ENCODE data around the gene IMPA2. TPM values are rescaled to one million over a fixed set of nuclear protein-coding genes. Genes with fewer than 3 reads are reported as not detected.

Gene IMPA2
- total RNA-seq, 1 experiment from 2014 or later, result 35.8 TPM

DNA sequence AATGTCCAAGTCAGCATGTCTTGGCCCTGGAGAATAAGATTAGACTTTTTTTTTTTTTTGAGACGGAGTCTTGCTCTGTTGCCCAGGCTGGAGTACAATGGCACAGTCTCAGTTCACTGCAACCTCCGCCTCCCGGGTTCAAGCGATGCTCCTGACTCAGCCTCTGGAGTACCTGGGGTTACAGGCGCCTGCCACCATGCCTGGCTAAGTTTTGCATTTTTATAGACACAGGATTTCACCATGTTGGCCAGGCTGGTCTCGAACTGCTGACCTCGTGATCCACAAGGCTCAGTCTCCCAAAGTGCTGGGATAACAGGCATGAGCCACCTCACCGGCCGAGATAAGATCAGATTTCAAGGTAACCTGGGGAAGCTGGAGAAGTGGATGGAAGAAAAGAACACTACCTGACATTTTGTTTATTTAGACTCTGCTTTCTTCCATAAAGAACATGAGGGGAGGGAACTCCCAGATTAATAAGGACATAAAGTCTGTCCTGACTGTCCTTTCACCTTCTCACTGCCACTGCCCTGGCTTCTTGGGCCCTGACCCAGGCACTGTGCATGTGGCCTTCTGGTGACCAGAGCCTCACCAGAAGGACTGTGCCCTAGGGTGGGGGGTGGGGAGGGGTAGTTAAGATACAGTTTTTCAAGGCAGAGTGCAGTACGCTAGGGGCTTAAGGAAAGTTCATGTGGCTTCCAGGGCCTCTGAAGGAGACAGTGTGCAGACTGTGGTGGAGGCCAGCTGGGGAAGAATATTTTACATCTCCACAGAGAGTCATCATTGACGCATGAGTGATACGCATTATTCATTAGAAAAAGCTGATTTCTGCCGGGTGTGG is 4.8 kb upstream of the IMPA2 start:
- Histone ChIP-seq H3K36me3 (no peaks in the 10 kb centered on the region), H3K27ac (no peak overlapping the region), H3K4me1 (no peaks in the 10 kb centered on the region), H3K27me3 (no peaks in the 10 kb centered on the region), H3K4me3 (no peak overlapping the region), H3K9me3 (replicated peaks) (no peaks in the 10 kb centered on the region)
- DNase-seq, result no peak

DNA sequence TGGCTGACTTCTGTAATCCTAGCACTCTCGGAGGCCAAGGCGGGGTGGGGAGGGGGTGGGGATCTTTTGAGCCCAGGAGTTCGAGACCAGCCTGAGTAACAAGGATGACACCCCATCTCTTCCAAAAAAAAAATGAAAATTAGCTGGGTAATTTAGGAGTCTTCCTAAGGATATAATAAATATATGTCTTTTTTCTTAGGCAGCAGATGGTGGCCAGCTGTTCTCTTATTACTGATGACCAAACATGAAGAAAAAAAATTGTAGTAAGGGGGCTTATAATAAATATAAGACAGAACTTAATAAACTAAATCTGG is 4.2 kb upstream of the IMPA2 start:
- no peaks in the 10 kb centered on the region for H3K4me1 ChIP-seq

GRCh38 chr18:11978956-11979355 is 2.4 kb upstream of the IMPA2 start:
- Histone ChIP-seq H3K9me3 (replicated peaks) (no peaks in the 10 kb centered on the region), H3K27me3 (no peaks in the 10 kb centered on the region)
- no peak for DNase-seq

More for the DNA sequence above, 4.2 kb upstream of the IMPA2 start:
- H3K27ac ChIP-seq, result no peak overlapping the region
- H3K9me3 ChIP-seq (replicated peaks), result no peaks in the 10 kb centered on the region
- DNase-seq, result no peak
- no peaks in the 10 kb centered on the region for H3K36me3 ChIP-seq
- H3K4me3 ChIP-seq, result no peak overlapping the region
- H3K27me3 ChIP-seq, result no peaks in the 10 kb centered on the region

DNA sequence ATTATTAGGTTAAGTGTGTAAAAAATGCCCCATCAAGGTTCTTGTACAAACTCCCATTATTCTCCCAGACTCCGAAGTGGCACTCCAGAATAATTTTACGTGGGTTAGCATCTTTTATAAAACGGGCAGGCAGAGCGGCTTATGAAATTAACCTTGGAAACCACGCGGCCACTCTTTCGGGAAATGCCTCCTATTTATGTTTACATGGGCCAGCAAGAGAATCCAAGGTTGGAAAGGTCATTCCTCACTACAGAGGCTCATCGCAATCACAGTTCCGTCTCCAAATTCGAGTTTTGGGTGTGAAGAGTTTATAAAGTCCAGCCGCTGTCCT is 1.2 kb upstream of the IMPA2 start:
- Histone ChIP-seq H3K4me3 (peak overlapping the region; percentile 80), H3K36me3 (no peaks in the 10 kb centered on the region), H3K9me3 (replicated peaks) (no peaks in the 10 kb centered on the region), H3K27me3 (no peaks in the 10 kb centered on the region), H3K27ac (peak overlapping the region; percentile 93), H3K4me1 (no peaks in the 10 kb centered on the region)
- DNase-seq, result no peak

More at GRCh38 chr18:11978956-11979355, 2.4 kb upstream of the IMPA2 start:
- Histone ChIP-seq H3K36me3 (no peaks in the 10 kb centered on the region), H3K4me3 (no peak overlapping the region), H3K4me1 (no peaks in the 10 kb centered on the region), H3K27ac (no peak overlapping the region)

GRCh38 chr18:11980494-11981191 is 664 bp upstream of the IMPA2 start:
- Histone ChIP-seq H3K4me1 (no peaks in the 10 kb centered on the region), H3K36me3 (no peaks in the 10 kb centered on the region)
- DNase-seq, result peak; percentile 96 to 97

DNA sequence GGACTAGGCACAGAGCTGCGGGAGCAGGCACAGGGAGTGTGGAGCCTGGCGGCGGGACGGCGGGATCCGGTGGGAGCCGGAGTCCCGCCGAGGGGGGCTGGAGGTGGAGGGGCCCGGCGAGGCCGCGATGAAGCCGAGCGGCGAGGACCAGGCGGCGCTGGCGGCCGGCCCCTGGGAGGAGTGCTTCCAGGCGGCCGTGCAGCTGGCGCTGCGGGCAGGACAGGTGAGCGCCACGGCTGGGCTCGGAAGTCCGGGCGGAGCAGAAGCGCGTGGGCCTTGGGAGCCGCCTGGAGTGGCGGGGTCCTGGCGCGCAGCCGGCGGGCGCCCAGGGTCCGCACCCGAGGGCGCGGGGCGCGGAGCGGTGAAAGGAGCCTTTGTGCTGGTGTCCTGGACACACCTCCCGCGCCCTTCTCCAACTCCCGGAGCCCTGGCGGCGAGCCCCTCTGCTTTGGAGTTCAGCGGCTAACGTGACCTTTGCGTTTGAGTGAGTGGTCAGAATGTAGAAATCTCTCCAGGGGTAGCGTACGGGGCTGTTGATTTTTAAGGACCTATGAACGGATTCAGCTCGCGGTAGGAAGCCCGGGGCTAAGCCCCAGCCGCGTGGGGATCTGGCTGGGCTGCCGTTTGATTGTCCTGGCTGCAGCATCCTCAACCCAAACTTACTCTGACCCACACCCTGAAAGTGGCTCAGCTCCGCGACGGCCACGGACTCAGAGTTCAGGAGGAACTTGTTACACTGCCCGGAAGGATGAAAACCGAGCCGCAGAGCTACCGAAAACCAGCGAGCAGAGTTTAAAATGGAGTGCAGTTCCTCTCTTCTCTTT is 448 bp downstream of the IMPA2 start:
- Histone ChIP-seq H3K9me3 (replicated peaks) (no peaks in the 10 kb centered on the region), H3K4me1 (no peaks in the 10 kb centered on the region), H3K36me3 (no peaks in the 10 kb centered on the region), H3K27ac (peak overlapping the region; percentile 75), H3K4me3 (peak overlapping the region; percentile 80), H3K27me3 (no peaks in the 10 kb centered on the region)
- DNase-seq, result peak; percentile 33 to 46

More at GRCh38 chr18:11980494-11981191, 664 bp upstream of the IMPA2 start:
- no peaks in the 10 kb centered on the region for H3K9me3 ChIP-seq (replicated peaks)
- H3K4me3 ChIP-seq, result peak overlapping the region; percentile 80
- H3K27ac ChIP-seq, result peak overlapping the region; percentile 93
- H3K27me3 ChIP-seq, result no peaks in the 10 kb centered on the region

DNA sequence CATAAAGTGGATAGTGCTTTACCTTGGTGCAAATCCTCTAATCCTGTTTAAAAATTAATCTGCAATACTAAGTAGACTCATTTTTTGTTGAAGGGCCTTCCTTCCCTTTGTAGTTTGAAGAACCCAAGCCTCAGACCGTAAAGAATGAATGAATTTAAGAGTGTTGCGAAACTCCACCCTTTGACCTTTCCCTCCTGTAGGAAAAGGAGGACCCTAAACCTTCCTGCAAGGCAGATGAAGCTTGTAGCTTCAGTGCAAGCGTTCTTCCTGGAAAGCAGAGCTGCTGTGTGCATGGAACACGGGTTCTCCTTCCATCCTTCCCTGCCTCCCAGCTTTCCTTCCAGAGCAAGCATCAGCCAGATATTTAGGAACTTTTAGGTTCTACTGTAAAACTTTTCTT is 1.7 kb downstream of the IMPA2 start:
- Histone ChIP-seq H3K27ac (no peak overlapping the region), H3K36me3 (no peaks in the 10 kb centered on the region), H3K9me3 (replicated peaks) (no peaks in the 10 kb centered on the region), H3K4me3 (no peak overlapping the region), H3K4me1 (no peaks in the 10 kb centered on the region), H3K27me3 (no peaks in the 10 kb centered on the region)
- DNase-seq, result no peak

GRCh38 chr18:11983592-11983991 is 2.3 kb downstream of the IMPA2 start:
- no peaks in the 10 kb centered on the region for H3K27me3 ChIP-seq
- H3K36me3 ChIP-seq, result no peaks in the 10 kb centered on the region
- H3K9me3 ChIP-seq (replicated peaks), result no peaks in the 10 kb centered on the region
- no peaks in the 10 kb centered on the region for H3K4me1 ChIP-seq
- H3K27ac ChIP-seq, result no peak overlapping the region
- H3K4me3 ChIP-seq, result no peak overlapping the region
- no peak for DNase-seq

- no peaks in the 10 kb centered on the region for H3K27me3 ChIP-seq
- no peaks in the 10 kb centered on the region for H3K36me3 ChIP-seq
- no peaks in the 10 kb centered on the region for H3K9me3 ChIP-seq (replicated peaks)
- no peak overlapping the region for H3K4me3 ChIP-seq
- H3K4me1 ChIP-seq, result no peaks in the 10 kb centered on the region
- H3K27ac ChIP-seq, result no peak overlapping the region
- DNase-seq, result no peak
These were observed 2.8 kb downstream of the IMPA2 start for GRCh38 chr18:11984091-11984490.

DNA sequence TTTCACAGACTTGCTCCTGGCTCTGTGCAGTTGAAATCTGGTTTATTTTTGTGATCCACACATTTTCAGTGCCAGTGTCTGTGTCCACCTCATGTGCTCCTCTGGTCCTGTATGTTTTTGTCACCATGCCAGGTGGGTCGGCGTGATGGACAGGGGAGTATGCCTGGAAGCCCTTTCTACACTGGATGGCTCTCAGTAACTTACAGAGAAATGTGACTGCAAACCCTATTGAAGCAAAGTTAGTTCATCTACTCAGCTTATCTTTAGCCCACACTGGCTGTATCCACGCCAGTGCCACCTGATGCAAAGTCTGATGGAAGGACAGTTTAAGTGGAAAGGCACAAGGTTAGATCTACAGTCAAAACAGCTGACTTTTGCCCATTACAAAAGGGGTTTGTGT is 4.3 kb downstream of the IMPA2 start:
- Histone ChIP-seq H3K27ac (no peak overlapping the region), H3K36me3 (no peaks in the 10 kb centered on the region), H3K9me3 (replicated peaks) (no peaks in the 10 kb centered on the region), H3K4me3 (no peak overlapping the region), H3K27me3 (no peaks in the 10 kb centered on the region), H3K4me1 (peaks cover 7% of the 10 kb centered on the region)
- DNase-seq, result no peak

DNA sequence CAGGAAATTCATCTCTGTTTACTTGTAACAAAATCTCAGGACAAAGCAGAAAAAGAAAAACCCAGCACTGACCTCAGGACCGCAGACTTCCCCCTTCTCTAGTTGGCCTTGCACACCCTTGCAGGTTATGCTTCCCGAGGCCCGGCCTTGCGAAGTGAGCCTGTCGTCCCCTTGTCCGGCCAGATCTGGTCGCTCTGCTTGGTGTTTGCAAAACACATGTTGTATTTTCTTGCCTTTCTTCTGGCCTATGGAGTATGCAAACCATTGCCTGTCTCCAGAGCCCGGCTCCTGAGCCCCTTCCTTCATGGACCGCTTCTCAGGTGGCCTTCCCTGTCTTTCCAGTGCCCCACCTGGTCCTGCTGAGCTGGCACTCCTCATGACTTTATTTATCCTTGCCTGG is 4.8 kb downstream of the IMPA2 start:
- H3K4me1 ChIP-seq, result peaks cover 10% of the 10 kb centered on the region
- H3K9me3 ChIP-seq (replicated peaks), result no peaks in the 10 kb centered on the region
- H3K27ac ChIP-seq, result no peak overlapping the region
- no peaks in the 10 kb centered on the region for H3K27me3 ChIP-seq
- no peak for DNase-seq
- no peak overlapping the region for H3K4me3 ChIP-seq
- H3K36me3 ChIP-seq, result no peaks in the 10 kb centered on the region

DNA sequence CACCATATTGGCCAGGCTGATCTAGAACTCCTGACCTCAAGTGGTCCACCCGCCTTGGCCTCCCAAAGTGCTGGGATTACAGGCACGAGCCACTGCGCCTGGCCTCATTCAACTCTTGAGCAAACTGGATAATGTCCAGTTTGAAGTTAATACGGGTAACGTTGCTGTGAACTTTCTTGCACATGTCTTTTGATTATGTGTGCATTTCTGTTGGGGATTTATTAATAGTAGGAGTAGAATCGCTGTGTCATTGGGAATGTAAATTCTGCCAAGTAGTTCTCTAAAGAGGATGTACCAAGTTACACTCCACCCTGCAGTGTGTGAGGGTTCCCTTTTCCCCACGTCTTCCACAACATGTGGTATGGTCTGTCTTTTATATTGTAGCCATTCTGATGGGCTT is 6.2 kb downstream of the IMPA2 start:
- peaks cover 18% of the 10 kb centered on the region for H3K4me1 ChIP-seq
- H3K27ac ChIP-seq, result no peak overlapping the region
- no peaks in the 10 kb centered on the region for H3K27me3 ChIP-seq
- no peaks in the 10 kb centered on the region for H3K36me3 ChIP-seq
- H3K9me3 ChIP-seq (replicated peaks), result no peaks in the 10 kb centered on the region
- H3K4me3 ChIP-seq, result no peak overlapping the region
- no peak for DNase-seq

- peaks cover 18% of the 10 kb centered on the region for H3K4me1 ChIP-seq
- no peaks in the 10 kb centered on the region for H3K9me3 ChIP-seq (replicated peaks)
These were observed 7.9 kb downstream of the IMPA2 start for GRCh38 chr18:11989174-11989573.

GRCh38 chr18:11989966-11990380 is 8.7 kb downstream of the IMPA2 start:
- Histone ChIP-seq H3K27me3 (no peaks in the 10 kb centered on the region), H3K9me3 (replicated peaks) (no peaks in the 10 kb centered on the region), H3K36me3 (no peaks in the 10 kb centered on the region), H3K4me1 (peaks cover 20% of the 10 kb centered on the region), H3K27ac (peak overlapping the region; percentile 90), H3K4me3 (no peak overlapping the region)
- DNase-seq, result peak in 1 of 2 experiments; percentile 20

More at GRCh38 chr18:11989174-11989573, 7.9 kb downstream of the IMPA2 start:
- Histone ChIP-seq H3K36me3 (no peaks in the 10 kb centered on the region), H3K4me3 (no peak overlapping the region), H3K27me3 (no peaks in the 10 kb centered on the region), H3K27ac (no peak overlapping the region)
- DNase-seq, result no peak

- H3K4me1 ChIP-seq, result peaks cover 20% of the 10 kb centered on the region
- H3K4me3 ChIP-seq, result peak overlapping the region; percentile 38
- H3K9me3 ChIP-seq (replicated peaks), result no peaks in the 10 kb centered on the region
- DNase-seq, result peak; percentile 14 to 59
- H3K27me3 ChIP-seq, result no peaks in the 10 kb centered on the region
- H3K36me3 ChIP-seq, result no peaks in the 10 kb centered on the region
- H3K27ac ChIP-seq, result peak overlapping the region; percentile 90
These were observed 9.2 kb downstream of the IMPA2 start for GRCh38 chr18:11990539-11990938.

Data from SJCRH30 (cell line).